Effector memory CD8-positive, alpha-beta T cell (primary cell): ENCODE measurements around the gene FHL3.
"Not testable (repeated sequence)": the region's sequence is repeated elsewhere in the genome, so short reads cannot be mapped to it uniquely, and the experiment has no call there.

Experiments
- ATAC-seq: fragments of 150-1000 bp; cut with Tn5 transposase; replicated peaks from 2 replicates; pipeline ENCODE4 v1.10.0; 2021; ENCODE audit warnings: mild to moderate bottlenecking, moderate library complexity
- DNase-seq, 3 experiments: peaks; one replicate each; pipeline ENCODE4 v3.0.0; 2021
- H3K27ac Mint-ChIP-seq, 2 donors: one replicate each; pipeline ENCODE4 v1.8.0; 2022; ENCODE audit warnings: mild to moderate bottlenecking in 2 of 2, mixed read lengths in 2 of 2, moderate library complexity in 2 of 2
- H3K27me3 Mint-ChIP-seq, 2 donors: one replicate each; pipeline ENCODE4 v1.8.0; 2022; ENCODE audit warnings: mixed read lengths in 2 of 2
- H3K36me3 Mint-ChIP-seq: one replicate; pipeline ENCODE4 v1.8.0; 2022; ENCODE audit warnings: mild to moderate bottlenecking, moderate library complexity, mixed read lengths; ENCODE audit not compliant: insufficient read depth
- H3K4me1 Mint-ChIP-seq, 2 donors: one replicate each; pipeline ENCODE4 v1.8.0; 2022; ENCODE audit warnings: low read depth in 2 of 2, mixed read lengths in 2 of 2
- H3K4me3 Mint-ChIP-seq, 2 donors: one replicate each; pipeline ENCODE4 v1.8.0; 2022; ENCODE audit warnings: mild to moderate bottlenecking in 2 of 2, mixed read lengths in 2 of 2, moderate library complexity in 2 of 2
- H3K9me3 Mint-ChIP-seq, 2 donors: one replicate each; pipeline ENCODE4 v1.8.0; 2022; ENCODE audit warnings: mixed read lengths in 2 of 2

Gene FHL3

GRCh38 chr1:37999430-38000232 lies 5.7 kb downstream of the FHL3 start:
- peak overlapping the region in 1 of 2 donors; percentile 28 for H3K4me3 Mint-ChIP-seq
- H3K36me3 Mint-ChIP-seq, result no peaks in the 10 kb centered on the region
- peaks cover 12 to 51% of the 10 kb centered on the region in 2 donors for H3K4me1 Mint-ChIP-seq
- ATAC-seq (no peak), DNase-seq (no peak)
- H3K27ac Mint-ChIP-seq, result peak overlapping the region in 1 of 2 donors; percentile 78
- peaks cover 7 to 15% of the 10 kb centered on the region in 2 donors for H3K27me3 Mint-ChIP-seq
- no peaks in the 10 kb centered on the region for H3K9me3 Mint-ChIP-seq

GRCh38 chr1:37998913-37999429 lies 6.3 kb downstream of the FHL3 start:
- Mint-ChIP-seq H3K4me1 (peaks cover 7 to 44% of the 10 kb centered on the region in 2 donors), H3K36me3 (no peaks in the 10 kb centered on the region)

GRCh38 chr1:37998089-37998808 lies 7.1 kb downstream of the FHL3 start:
- DNase-seq, result no peak
- Mint-ChIP-seq H3K4me3 (peak overlapping the region in 1 of 2 donors; percentile 21), H3K4me1 (peaks cover 7 to 39% of the 10 kb centered on the region in 2 donors), H3K36me3 (no peaks in the 10 kb centered on the region), H3K27ac (peak overlapping the region in 1 of 2 donors; percentile 26), H3K27me3 (peaks cover 0 to 3% of the 10 kb centered on the region in 2 donors), H3K9me3 (no peaks in the 10 kb centered on the region)
- no peak for ATAC-seq

More at GRCh38 chr1:37998913-37999429, 6.3 kb downstream of the FHL3 start:
- Mint-ChIP-seq H3K27me3 (peaks cover under 1 to 10% of the 10 kb centered on the region in 2 donors), H3K9me3 (no peaks in the 10 kb centered on the region), H3K27ac (peak overlapping the region in 1 of 2 donors; percentile 78), H3K4me3 (peak overlapping the region in 1 of 2 donors; percentile 28)
- DNase-seq, result no peak
- no peak for ATAC-seq

DNA sequence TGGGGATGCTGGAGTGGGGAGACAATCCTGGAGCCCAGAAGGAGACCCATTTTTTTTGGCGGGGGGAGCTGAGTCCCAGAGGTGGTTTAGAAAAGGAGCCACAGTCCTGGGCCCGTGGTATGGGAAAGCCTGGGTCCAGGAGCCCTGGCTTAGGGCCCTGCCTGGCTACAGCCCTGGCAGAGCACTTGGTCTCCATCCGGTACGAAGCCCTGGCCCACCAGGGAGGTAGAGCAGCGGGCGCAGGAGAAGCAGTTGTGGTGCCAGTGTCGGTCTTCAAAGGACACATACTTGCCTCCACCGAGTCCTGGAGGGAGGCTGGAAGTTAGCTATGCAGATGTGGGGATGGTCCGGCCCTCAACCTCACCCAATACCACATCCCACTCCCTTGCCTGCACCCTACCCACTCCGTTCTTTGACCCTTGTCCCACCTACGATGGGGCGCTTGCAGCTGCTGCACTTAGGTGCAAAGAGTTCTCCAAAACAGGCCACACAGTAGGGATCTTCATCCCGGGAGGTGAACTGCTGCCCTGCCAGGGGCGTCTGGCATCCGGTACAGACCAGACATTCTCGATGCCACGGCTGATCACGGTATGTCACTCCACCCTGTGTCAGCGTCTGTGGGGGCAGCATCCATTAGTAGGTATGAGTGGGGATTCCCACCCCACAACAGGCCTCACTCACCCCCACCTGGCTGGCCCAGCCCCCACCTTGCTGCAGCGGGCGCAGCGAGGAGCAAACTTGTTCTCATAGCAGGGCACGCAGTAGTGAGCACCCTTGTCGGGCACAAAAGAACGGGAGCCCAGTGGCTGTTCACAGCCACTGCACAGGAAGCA lies 7.8 kb downstream of the FHL3 start:
- no peaks in the 10 kb centered on the region for H3K9me3 Mint-ChIP-seq
- H3K4me3 Mint-ChIP-seq, result no peak overlapping the region
- DNase-seq (no peak), ATAC-seq (no peak)
- peaks cover 7 to 37% of the 10 kb centered on the region in 2 donors for H3K4me1 Mint-ChIP-seq
- no peaks in the 10 kb centered on the region for H3K27me3 Mint-ChIP-seq
- H3K36me3 Mint-ChIP-seq, result no peaks in the 10 kb centered on the region
- H3K27ac Mint-ChIP-seq, result peak overlapping the region in 1 of 2 donors; percentile 83

DNA sequence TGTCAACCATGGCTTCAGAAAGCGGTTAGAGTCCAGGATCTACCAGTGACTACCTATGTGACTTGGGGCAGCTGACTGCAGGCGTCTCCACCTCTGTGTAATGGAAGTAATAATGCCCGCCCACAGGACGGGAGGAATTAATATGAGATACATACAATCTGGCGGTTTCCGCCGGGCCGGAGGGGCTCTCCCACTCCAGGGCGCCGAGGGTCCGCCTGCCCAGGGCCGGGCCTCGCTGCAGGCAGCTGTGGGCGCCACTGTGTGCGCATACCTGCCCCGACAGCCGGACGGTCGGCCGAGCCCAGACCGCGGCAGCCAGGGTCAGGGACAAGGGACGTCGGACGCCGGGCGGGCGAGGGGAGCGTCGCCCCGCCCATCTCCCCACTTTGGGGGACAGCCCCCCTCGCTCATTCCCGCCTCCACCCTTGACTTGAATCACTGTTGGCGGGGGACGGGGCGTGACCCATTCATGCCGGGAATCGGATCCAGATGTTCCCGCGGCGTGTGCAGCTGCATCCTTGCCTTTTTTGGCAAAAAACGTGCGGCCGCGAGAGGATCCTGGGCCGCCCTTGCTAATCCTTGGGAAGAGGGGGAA lies 9.5 kb downstream of the FHL3 start:
- H3K4me1 Mint-ChIP-seq, result peaks cover 7 to 29% of the 10 kb centered on the region in 2 donors
- no peak for DNase-seq
- peak overlapping the region in 1 of 2 donors; percentile 83 for H3K27ac Mint-ChIP-seq
- no peaks in the 10 kb centered on the region for H3K36me3 Mint-ChIP-seq
- H3K27me3 Mint-ChIP-seq, result no peaks in the 10 kb centered on the region
- ATAC-seq, result peak; percentile 57
- no peaks in the 10 kb centered on the region for H3K9me3 Mint-ChIP-seq
- peak overlapping the region in 1 of 2 donors; percentile 58 for H3K4me3 Mint-ChIP-seq

DNA sequence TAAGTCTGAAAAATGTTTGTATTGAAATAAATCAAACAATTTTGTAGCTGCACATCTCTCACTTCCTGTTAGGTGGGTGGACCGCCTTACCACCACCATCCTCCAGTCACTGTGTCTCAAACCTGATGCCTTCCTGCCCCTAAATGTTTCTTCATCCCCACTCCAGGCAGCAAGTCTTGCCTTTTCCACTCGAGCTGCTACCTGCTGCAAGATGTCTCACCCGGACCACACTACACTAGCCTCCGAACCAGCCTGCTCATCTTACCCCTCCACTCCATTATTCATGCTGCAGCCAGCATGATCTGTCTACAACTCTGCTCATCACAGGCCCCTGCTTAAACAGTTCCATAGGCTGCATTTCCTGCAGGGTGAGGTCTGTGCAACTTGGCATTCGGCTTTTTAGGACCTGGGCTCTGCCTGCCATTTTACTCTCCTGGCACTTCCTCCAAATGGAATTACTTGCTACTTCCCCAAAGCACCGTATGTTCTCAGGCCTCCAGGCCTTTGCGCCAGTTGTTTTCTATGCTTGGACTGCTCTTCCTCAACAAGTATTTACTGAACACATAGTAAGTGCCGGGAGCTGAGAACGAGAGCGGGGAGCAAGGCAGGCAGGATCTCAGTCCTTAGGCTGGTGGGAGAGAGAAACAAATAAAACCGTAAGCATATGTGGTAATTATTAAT lies 10.3 kb downstream of the FHL3 start:
- Mint-ChIP-seq H3K36me3 (peaks cover 5% of the 10 kb centered on the region), H3K4me1 (peaks cover 9 to 25% of the 10 kb centered on the region in 2 donors), H3K27me3 (no peaks in the 10 kb centered on the region), H3K4me3 (peak overlapping the region in 1 of 2 donors; percentile 58), H3K9me3 (no peaks in the 10 kb centered on the region), H3K27ac (peak overlapping the region; percentile 3 to 7)
- no peak for DNase-seq
- ATAC-seq, result no peak

- no peaks in the 10 kb centered on the region for H3K27me3 Mint-ChIP-seq
- DNase-seq, result peak in 1 of 3 experiments; percentile 30
- no peaks in the 10 kb centered on the region for H3K9me3 Mint-ChIP-seq
- ATAC-seq, result peak; percentile 28
- peaks cover 11 to 25% of the 10 kb centered on the region in 2 donors for H3K4me1 Mint-ChIP-seq
- H3K27ac Mint-ChIP-seq, result peak overlapping the region; percentile 89 to 98
- H3K36me3 Mint-ChIP-seq, result peaks cover 38% of the 10 kb centered on the region
- peak overlapping the region; percentile 88 to 98 for H3K4me3 Mint-ChIP-seq
Measured at GRCh38 chr1:37989361-37989930, 15.9 kb downstream of the FHL3 start.

GRCh38 chr1:37987679-37988078 lies 17.6 kb downstream of the FHL3 start:
- DNase-seq, result no peak
- Mint-ChIP-seq H3K4me1 (peaks cover 11 to 25% of the 10 kb centered on the region in 2 donors), H3K9me3 (no peaks in the 10 kb centered on the region), H3K36me3 (peaks cover 54% of the 10 kb centered on the region), H3K4me3 (no peak overlapping the region), H3K27ac (no peak overlapping the region), H3K27me3 (no peaks in the 10 kb centered on the region)
- ATAC-seq, result no peak

DNA sequence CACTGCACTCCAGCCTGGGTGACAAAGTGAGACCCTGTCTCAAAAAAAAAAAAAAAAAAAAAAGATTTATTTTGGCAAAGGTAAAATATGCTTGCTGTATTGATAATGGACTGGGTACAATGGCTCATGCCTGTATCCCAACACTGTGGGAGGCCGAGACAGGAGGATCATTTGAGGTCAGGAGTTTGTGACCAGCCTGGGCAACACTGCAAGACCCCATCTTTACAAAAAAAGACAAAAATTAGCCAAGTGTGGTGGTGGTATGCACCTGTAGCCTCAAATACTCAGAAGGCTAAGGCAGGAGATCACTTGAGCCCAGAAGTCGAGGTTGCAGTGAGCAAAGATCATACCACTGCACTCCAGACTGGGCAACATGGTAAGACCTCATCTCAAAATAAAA lies 21.8 kb downstream of the FHL3 start:
- ATAC-seq, result no peak
- Mint-ChIP-seq H3K27me3 (no peaks in the 10 kb centered on the region), H3K4me3 (no peak overlapping the region), H3K36me3 (peaks cover 84% of the 10 kb centered on the region), H3K27ac (no peak overlapping the region), H3K4me1 (peaks cover 1 to 14% of the 10 kb centered on the region in 2 donors), H3K9me3 (no peaks in the 10 kb centered on the region)
- no peak for DNase-seq

GRCh38 chr1:37978541-37978940 lies 26.8 kb downstream of the FHL3 start:
- H3K36me3 Mint-ChIP-seq, result peaks cover 94% of the 10 kb centered on the region
- H3K9me3 Mint-ChIP-seq, result no peaks in the 10 kb centered on the region

DNA sequence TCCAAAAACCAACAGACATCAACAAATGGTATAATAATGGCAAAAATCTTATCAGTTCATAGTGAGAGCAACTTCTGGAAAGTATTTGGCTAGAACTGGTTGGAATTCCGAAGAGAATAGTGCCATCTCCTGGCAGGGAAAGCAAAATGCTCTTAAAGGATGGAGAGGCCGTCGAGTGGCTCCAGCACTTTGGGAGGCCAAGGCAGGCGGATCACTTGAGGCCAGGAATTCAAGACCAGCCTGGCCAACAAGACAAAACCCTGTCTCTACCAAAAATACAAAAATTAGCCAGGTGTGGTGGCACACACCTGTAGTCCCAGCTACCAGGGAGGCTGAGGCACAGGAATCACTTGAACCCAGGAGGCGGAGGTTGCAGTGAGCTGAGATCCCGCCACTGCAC lies 30.2 kb downstream of the FHL3 start:
- not testable (repeated sequence) for H3K4me3 Mint-ChIP-seq, ATAC-seq, DNase-seq, H3K27me3 Mint-ChIP-seq, H3K9me3 Mint-ChIP-seq
- H3K4me1 Mint-ChIP-seq, result peaks cover 14 to 16% of the 10 kb centered on the region in 2 donors
- H3K36me3 Mint-ChIP-seq, result peaks cover 90% of the 10 kb centered on the region
- H3K27ac Mint-ChIP-seq, result peak overlapping the region in 1 of 2 donors; percentile 5

More at GRCh38 chr1:37978541-37978940, 26.8 kb downstream of the FHL3 start:
- ATAC-seq, result no peak
- Mint-ChIP-seq H3K27me3 (no peaks in the 10 kb centered on the region), H3K4me3 (no peak overlapping the region), H3K4me1 (no peaks in the 10 kb centered on the region), H3K27ac (peak overlapping the region in 1 of 2 donors; percentile 15)
- no peak for DNase-seq

GRCh38 chr1:37974567-37974966 lies 30.7 kb downstream of the FHL3 start:
- Mint-ChIP-seq H3K9me3 (no peaks in the 10 kb centered on the region), H3K4me3 (no peak overlapping the region), H3K4me1 (peaks cover 14 to 16% of the 10 kb centered on the region in 2 donors), H3K36me3 (peaks cover 90% of the 10 kb centered on the region), H3K27me3 (no peaks in the 10 kb centered on the region), H3K27ac (peak overlapping the region in 1 of 2 donors; percentile 5)
- no peak for ATAC-seq
- DNase-seq, result no peak
